DOHH2 (cell line): Measurements from ENCODE around the gene GGA1.

Source experiments
- EZH2phosphoT487 ChIP-seq: fragments of 200-600 bp; sonication (generic); IDR thresholded peaks from 2 replicates; pipeline ENCODE4 v1.6.1; 2017; ENCODE audit warnings: borderline replicate concordance, mild to moderate bottlenecking, antibody characterized with exemption, low read length, moderate library complexity, mixed read lengths
- TF ChIP-seq, protein P1 (sequence below): fragments of 200-600 bp; sonication (generic); IDR thresholded peaks from one replicate; pipeline ENCODE4 v1.5.1; 2014; ENCODE audit warnings: antibody characterized with exemption, mild to moderate bottlenecking, low read depth, low read length; ENCODE audit not compliant: poor library complexity, severe bottlenecking

DNA sequence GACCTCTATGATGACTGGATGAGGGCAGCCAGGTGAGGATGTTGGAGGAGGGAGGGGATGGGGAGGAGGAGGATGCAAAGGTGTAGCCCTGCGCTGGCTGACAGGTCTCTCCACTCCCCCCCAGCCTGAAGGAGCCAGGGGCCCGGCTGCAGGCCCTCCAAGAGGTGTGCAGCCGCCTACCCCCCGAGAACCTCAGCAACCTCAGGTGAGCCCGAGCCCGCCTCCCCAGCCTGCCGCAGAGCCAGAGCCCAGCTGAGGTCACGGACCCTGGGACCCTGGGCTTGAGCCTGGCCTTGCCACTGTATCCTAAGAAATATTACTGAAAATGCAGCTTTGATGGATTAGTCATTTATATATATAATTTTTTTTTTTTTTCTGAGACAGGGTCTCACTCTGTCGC is 38.7 kb downstream of the GGA1 start:
- TF ChIP-seq, protein P1, sequence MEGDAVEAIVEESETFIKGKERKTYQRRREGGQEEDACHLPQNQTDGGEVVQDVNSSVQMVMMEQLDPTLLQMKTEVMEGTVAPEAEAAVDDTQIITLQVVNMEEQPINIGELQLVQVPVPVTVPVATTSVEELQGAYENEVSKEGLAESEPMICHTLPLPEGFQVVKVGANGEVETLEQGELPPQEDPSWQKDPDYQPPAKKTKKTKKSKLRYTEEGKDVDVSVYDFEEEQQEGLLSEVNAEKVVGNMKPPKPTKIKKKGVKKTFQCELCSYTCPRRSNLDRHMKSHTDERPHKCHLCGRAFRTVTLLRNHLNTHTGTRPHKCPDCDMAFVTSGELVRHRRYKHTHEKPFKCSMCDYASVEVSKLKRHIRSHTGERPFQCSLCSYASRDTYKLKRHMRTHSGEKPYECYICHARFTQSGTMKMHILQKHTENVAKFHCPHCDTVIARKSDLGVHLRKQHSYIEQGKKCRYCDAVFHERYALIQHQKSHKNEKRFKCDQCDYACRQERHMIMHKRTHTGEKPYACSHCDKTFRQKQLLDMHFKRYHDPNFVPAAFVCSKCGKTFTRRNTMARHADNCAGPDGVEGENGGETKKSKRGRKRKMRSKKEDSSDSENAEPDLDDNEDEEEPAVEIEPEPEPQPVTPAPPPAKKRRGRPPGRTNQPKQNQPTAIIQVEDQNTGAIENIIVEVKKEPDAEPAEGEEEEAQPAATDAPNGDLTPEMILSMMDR = no peak
- no peak for TF ChIP-seq EZH2phosphoT487
